WTC11 (cell line): ENCODE data around the gene FRMD4A. TPM values are rescaled to one million over a fixed set of nuclear protein-coding genes. Genes with fewer than 3 reads are reported as not detected.

ENCODE experiments used
- ATAC-seq: fragments of 200-7000 bp; cut with Tn5 transposase; 2 replicates; pipeline ENCODE4 v1.10.0; 2021; ENCODE audit warnings: mild to moderate bottlenecking, moderate library complexity
- CTCF ChIA-PET: fragments of 300-600 bp; sonication (Branson Sonifier 250); formaldehyde crosslinking; loops from one replicate; lab custom pipeline; 2021; ENCODE audit warnings: antibody characterized with exemption; lab: Charles Lee
- POLR2A ChIA-PET: fragments of 350-600 bp; sonication (Branson Sonifier 250); formaldehyde crosslinking; loops from one replicate; lab custom pipeline; 2021; ENCODE audit warnings: antibody characterized with exemption; lab: Charles Lee
- DNase-seq: peaks from one replicate; pipeline ENCODE4 v3.0.0; 2021; ENCODE audit warnings: low spot score
- H3K27ac Mint-ChIP-seq: 2 replicates; pipeline ENCODE4 v1.8.0; 2021; ENCODE audit warnings: mixed read lengths
- H3K27me3 Mint-ChIP-seq: 2 replicates; pipeline ENCODE4 v1.8.0; 2021; ENCODE audit warnings: low read depth, mild to moderate bottlenecking, moderate library complexity, mixed read lengths
- H3K36me3 Mint-ChIP-seq: 2 replicates; pipeline ENCODE4 v1.8.0; 2021; ENCODE audit warnings: mixed read lengths
- H3K4me1 Mint-ChIP-seq: 2 replicates; pipeline ENCODE4 v1.8.0; 2022; ENCODE audit warnings: mixed read lengths
- H3K4me3 Mint-ChIP-seq: 2 replicates; pipeline ENCODE4 v1.8.0; 2021; ENCODE audit warnings: mild to moderate bottlenecking, moderate library complexity, mixed read lengths
- H3K9me3 Mint-ChIP-seq: 2 replicates; pipeline ENCODE4 v1.8.0; 2021; ENCODE audit warnings: mixed read lengths
- AR ChIP-seq: fragments of 250-450 bp; sonication (Bioruptor Pico); IDR thresholded peaks from 2 replicates; pipeline ENCODE4 v1.9.0; 2021; ENCODE audit warnings: mild to moderate bottlenecking
- E2F5 ChIP-seq: sonication (generic); formaldehyde crosslinking; IDR thresholded peaks from 2 replicates; pipeline ENCODE4 v1.8.1; 2022; ENCODE audit warnings: mild to moderate bottlenecking, moderate library complexity, missing genetic modification reagents
- FOXJ3 ChIP-seq: sonication (generic); formaldehyde crosslinking; IDR thresholded peaks from 2 replicates; pipeline ENCODE4 v1.9.0; 2021; ENCODE audit warnings: missing genetic modification reagents, mild to moderate bottlenecking, borderline replicate concordance
- FOXK1 ChIP-seq: sonication (generic); formaldehyde crosslinking; IDR thresholded peaks from 2 replicates; pipeline ENCODE4 v1.8.0; 2022; ENCODE audit warnings: mild to moderate bottlenecking, moderate library complexity, missing genetic modification reagents
- GABPB1 ChIP-seq: sonication (generic); formaldehyde crosslinking; IDR thresholded peaks from 2 replicates; pipeline ENCODE4 v1.8.1; 2023; ENCODE audit warnings: mild to moderate bottlenecking, missing genetic modification reagents
- GTF2I ChIP-seq: fragments of 250-450 bp; sonication (Bioruptor Pico); conservative IDR thresholded peaks from 2 replicates; pipeline ENCODE4 v1.4.0; 2021; ENCODE audit warnings: mild to moderate bottlenecking
- HMGA2 ChIP-seq: fragments of 250-450 bp; sonication (Bioruptor Pico); IDR thresholded peaks from 2 replicates; pipeline ENCODE4 v1.4.0; 2021; ENCODE audit warnings: mild to moderate bottlenecking, moderate library complexity
- IRF1 ChIP-seq: sonication (generic); formaldehyde crosslinking; IDR thresholded peaks from 2 replicates; pipeline ENCODE4 v1.8.0; 2023; ENCODE audit warnings: missing genetic modification reagents
- IRF2 ChIP-seq: sonication (generic); formaldehyde crosslinking; IDR thresholded peaks from 2 replicates; pipeline ENCODE4 v1.8.0; 2022; ENCODE audit warnings: low read depth, missing genetic modification reagents, borderline replicate concordance
- MLX ChIP-seq: sonication (generic); formaldehyde crosslinking; IDR thresholded peaks from 2 replicates; pipeline ENCODE4 v1.8.1; 2023; ENCODE audit warnings: mild to moderate bottlenecking, missing genetic modification reagents, moderate library complexity
- NFE2L1 ChIP-seq: sonication (generic); formaldehyde crosslinking; IDR thresholded peaks from 2 replicates; pipeline ENCODE4 v1.8.1; 2023; ENCODE audit warnings: missing genetic modification reagents
- NR1H2 ChIP-seq: sonication (generic); formaldehyde crosslinking; IDR thresholded peaks from 2 replicates; pipeline ENCODE4 v1.9.0; 2021; ENCODE audit warnings: mild to moderate bottlenecking, moderate library complexity, missing genetic modification reagents
- NR3C1 ChIP-seq: sonication (generic); formaldehyde crosslinking; conservative IDR thresholded peaks from 2 replicates; pipeline ENCODE4 v1.8.1; 2023; ENCODE audit warnings: low read depth, mild to moderate bottlenecking, missing genetic modification reagents
- PRRX2 ChIP-seq: fragments of 250-450 bp; sonication (Bioruptor Pico); IDR thresholded peaks from 2 replicates; pipeline ENCODE4 v1.8.0; 2021; ENCODE audit warnings: mild to moderate bottlenecking
- RORB ChIP-seq: fragments of 250-450 bp; sonication (Bioruptor Pico); IDR thresholded peaks from 2 replicates; pipeline ENCODE4 v1.9.0; 2021; ENCODE audit warnings: mild to moderate bottlenecking
- SP1 ChIP-seq: sonication (generic); formaldehyde crosslinking; conservative IDR thresholded peaks from 2 replicates; pipeline ENCODE4 v1.8.1; 2022; ENCODE audit warnings: missing genetic modification reagents
- TCF7 ChIP-seq: sonication (generic); formaldehyde crosslinking; IDR thresholded peaks from 2 replicates; pipeline ENCODE4 v1.8.0; 2022; ENCODE audit warnings: mild to moderate bottlenecking, low read depth, missing genetic modification reagents, moderate library complexity
- TEAD1 ChIP-seq: sonication (generic); formaldehyde crosslinking; IDR thresholded peaks from 2 replicates; pipeline ENCODE4 v1.8.0; 2022; ENCODE audit warnings: mild to moderate bottlenecking, missing genetic modification reagents
- TP53 ChIP-seq: sonication (generic); formaldehyde crosslinking; IDR thresholded peaks from 2 replicates; pipeline ENCODE4 v1.8.1; 2023; ENCODE audit warnings: mild to moderate bottlenecking, missing genetic modification reagents
- ZNF671 ChIP-seq: fragments of 250-450 bp; sonication (Bioruptor Pico); IDR thresholded peaks from 2 replicates; pipeline ENCODE4 v1.8.0; 2021; ENCODE audit warnings: mild to moderate bottlenecking
- total RNA-seq: library from RNA; stranded (reverse); gene quantifications from 3 replicates; pipeline ENCODE4 v1.2.3, GENCODE V29; 2021
- TF ChIP-seq, protein P1 (sequence below): sonication (generic); formaldehyde crosslinking; IDR thresholded peaks from 2 replicates; pipeline ENCODE4 v1.8.1; 2022; ENCODE audit warnings: missing genetic modification reagents, borderline replicate concordance
- TF ChIP-seq, protein P2 (sequence below): sonication (generic); formaldehyde crosslinking; IDR thresholded peaks from 2 replicates; pipeline ENCODE4 v1.8.1; 2022; ENCODE audit warnings: low read depth, missing genetic modification reagents, borderline replicate concordance

The FRMD4A gene
- total RNA-seq, 1 experiment from 2014 or later = 35.5 TPM

DNA sequence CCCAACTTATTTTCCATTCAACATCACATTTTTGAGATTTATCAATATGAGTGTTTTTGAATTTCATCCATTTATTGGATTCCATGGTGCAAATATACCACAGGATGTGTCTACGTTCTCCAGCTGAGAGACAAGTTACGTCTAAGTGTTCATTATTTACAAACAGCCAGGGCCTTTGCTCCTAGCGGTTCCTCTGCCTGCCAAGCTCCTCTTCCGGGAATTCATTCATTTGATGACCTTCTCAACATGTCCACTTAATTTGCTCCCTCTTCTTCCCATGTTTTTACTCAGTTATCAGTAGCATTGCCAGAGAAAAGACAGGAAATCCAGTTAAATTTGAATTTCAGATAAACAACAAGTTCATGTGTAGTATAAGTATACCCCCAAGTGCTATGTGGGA is 422.2 kb downstream of the FRMD4A start:
- ChIA-PET CTCF (no interaction called here), POLR2A (interaction anchor here (0.7 kb wide), 1 partner anchor 176 kb away, joined by 8 read pairs; no protein-coding TSS in a partner anchor)
- H3K27me3 Mint-ChIP-seq = peaks cover 34% of the 10 kb centered on the region
- ATAC-seq (no peak), DNase-seq (no peak)
- no peak overlapping the region for H3K4me3 Mint-ChIP-seq
- H3K36me3 Mint-ChIP-seq = no peaks in the 10 kb centered on the region
- peaks cover 13% of the 10 kb centered on the region for H3K4me1 Mint-ChIP-seq
- H3K9me3 Mint-ChIP-seq = peaks cover 8% of the 10 kb centered on the region; the same call in 1 of the 2 replicates
- TF ChIP-seq NR1H2 (CRISPR knock-in tag) (no peak), NFE2L1 (CRISPR knock-in tag) (no peak), IRF2 (CRISPR knock-in tag) (no peak), ZNF671 (no peak), AR (CRISPR knock-in tag) (no peak), FOXJ3 (CRISPR knock-in tag) (no peak), TEAD1 (CRISPR knock-in tag) (no peak)
- H3K27ac Mint-ChIP-seq = no peak overlapping the region

GRCh38 chr10:13907570-13907969 is 423.2 kb downstream of the FRMD4A start:
- H3K9me3 Mint-ChIP-seq = peaks cover 8% of the 10 kb centered on the region; the same call in 1 of the 2 replicates
- no peak overlapping the region for H3K4me3 Mint-ChIP-seq
- ChIA-PET POLR2A (no interaction called here), CTCF (no interaction called here)
- no peak overlapping the region for H3K27ac Mint-ChIP-seq
- ATAC-seq (no peak), DNase-seq (no peak)
- TF ChIP-seq HMGA2 (CRISPR knock-in tag) = no peak
- no peak for TF ChIP-seq PRRX2 (CRISPR knock-in tag)
- TF ChIP-seq TP53 (CRISPR knock-in tag) = no peak
- TF ChIP-seq IRF1 (CRISPR knock-in tag) = no peak
- TF ChIP-seq MLX = no peak
- no peak for TF ChIP-seq GABPB1 (CRISPR knock-in tag)
- no peak for TF ChIP-seq AR (CRISPR knock-in tag)
- no peak for TF ChIP-seq TCF7
- no peak for TF ChIP-seq RORB (CRISPR knock-in tag)
- peaks cover 34% of the 10 kb centered on the region for H3K27me3 Mint-ChIP-seq
- H3K36me3 Mint-ChIP-seq = no peaks in the 10 kb centered on the region
- peaks cover 13% of the 10 kb centered on the region for H3K4me1 Mint-ChIP-seq

DNA sequence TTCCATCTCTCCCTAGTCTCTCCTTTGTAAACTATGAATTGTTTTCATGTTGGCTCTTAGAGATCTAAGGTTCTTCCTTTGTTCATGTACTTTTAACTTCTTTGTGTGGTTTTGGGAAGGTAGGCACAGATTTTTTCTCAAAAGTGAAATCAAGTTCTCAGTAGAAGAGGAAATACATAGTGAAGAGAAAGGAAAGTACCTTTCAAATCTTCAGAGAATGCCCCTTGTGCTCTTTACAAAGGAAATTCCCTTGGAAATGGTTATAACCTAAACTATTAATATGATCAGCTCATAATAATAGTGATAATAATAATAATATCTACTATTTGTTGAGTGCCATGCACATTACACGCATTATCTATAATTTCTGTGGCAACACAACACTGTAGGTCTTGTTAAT is 425.4 kb downstream of the FRMD4A start:
- POLR2A ChIA-PET = no interaction called here
- ATAC-seq (no peak), DNase-seq (no peak)
- Mint-ChIP-seq H3K36me3 (no peaks in the 10 kb centered on the region), H3K4me3 (no peak overlapping the region), H3K4me1 (peaks cover 9% of the 10 kb centered on the region), H3K27ac (no peak overlapping the region), H3K9me3 (peaks cover 8% of the 10 kb centered on the region; the same call in 1 of the 2 replicates), H3K27me3 (peaks cover 34% of the 10 kb centered on the region)
- CTCF ChIA-PET = interaction anchor here (1.2 kb wide), 1 partner anchor 188 kb away, joined by 3 read pairs; no protein-coding TSS in a partner anchor
- no peak for TF ChIP-seq SP1 (CRISPR knock-in tag)
- no peak for TF ChIP-seq E2F5 (CRISPR knock-in tag)
- no peak for TF ChIP-seq IRF2 (CRISPR knock-in tag)
- no peak for TF ChIP-seq FOXK1 (CRISPR knock-in tag)
- TF ChIP-seq, protein P1, sequence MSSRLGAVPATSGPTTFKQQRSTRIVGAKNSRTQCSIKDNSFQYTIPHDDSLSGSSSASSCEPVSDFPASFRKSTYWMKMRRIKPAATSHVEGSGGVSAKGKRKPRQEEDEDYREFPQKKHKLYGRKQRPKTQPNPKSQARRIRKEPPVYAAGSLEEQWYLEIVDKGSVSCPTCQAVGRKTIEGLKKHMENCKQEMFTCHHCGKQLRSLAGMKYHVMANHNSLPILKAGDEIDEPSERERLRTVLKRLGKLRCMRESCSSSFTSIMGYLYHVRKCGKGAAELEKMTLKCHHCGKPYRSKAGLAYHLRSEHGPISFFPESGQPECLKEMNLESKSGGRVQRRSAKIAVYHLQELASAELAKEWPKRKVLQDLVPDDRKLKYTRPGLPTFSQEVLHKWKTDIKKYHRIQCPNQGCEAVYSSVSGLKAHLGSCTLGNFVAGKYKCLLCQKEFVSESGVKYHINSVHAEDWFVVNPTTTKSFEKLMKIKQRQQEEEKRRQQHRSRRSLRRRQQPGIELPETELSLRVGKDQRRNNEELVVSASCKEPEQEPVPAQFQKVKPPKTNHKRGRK (CRISPR knock-in tag) = no peak
- TF ChIP-seq, protein P2, sequence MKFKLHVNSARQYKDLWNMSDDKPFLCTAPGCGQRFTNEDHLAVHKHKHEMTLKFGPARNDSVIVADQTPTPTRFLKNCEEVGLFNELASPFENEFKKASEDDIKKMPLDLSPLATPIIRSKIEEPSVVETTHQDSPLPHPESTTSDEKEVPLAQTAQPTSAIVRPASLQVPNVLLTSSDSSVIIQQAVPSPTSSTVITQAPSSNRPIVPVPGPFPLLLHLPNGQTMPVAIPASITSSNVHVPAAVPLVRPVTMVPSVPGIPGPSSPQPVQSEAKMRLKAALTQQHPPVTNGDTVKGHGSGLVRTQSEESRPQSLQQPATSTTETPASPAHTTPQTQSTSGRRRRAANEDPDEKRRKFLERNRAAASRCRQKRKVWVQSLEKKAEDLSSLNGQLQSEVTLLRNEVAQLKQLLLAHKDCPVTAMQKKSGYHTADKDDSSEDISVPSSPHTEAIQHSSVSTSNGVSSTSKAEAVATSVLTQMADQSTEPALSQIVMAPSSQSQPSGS = no peak
- TF ChIP-seq NR3C1 (CRISPR knock-in tag) = no peak
- no peak for TF ChIP-seq GTF2I (CRISPR knock-in tag)
